HFFc6 (cell line): ENCODE measurements around the gene SFTA2. TPM values are rescaled to one million over a fixed set of nuclear protein-coding genes. Genes with fewer than 3 reads are reported as not detected.
"Not testable (repeated sequence)": the region's sequence is repeated elsewhere in the genome, so short reads cannot be mapped to it uniquely, and the experiment has no call there.

Experiments used
- DNase-seq: peaks from one replicate; pipeline ENCODE4 v3.0.0-alpha.2; 2018
- H3K27ac Mint-ChIP-seq: 2 replicates; pipeline ENCODE4 v1.8.0; 2020; ENCODE audit warnings: mild to moderate bottlenecking, mixed read lengths
- H3K27me3 Mint-ChIP-seq: 2 replicates; pipeline ENCODE4 v1.8.0; 2021; ENCODE audit warnings: mild to moderate bottlenecking, moderate library complexity, mixed read lengths; ENCODE audit not compliant: insufficient read depth
- H3K36me3 Mint-ChIP-seq: 2 replicates; pipeline ENCODE4 v1.8.0; 2021; ENCODE audit warnings: low read depth, mixed read lengths
- H3K4me1 Mint-ChIP-seq: 2 replicates; pipeline ENCODE4 v1.8.0; 2020; ENCODE audit warnings: low read depth, mixed read lengths
- H3K4me3 Mint-ChIP-seq: 2 replicates; pipeline ENCODE4 v1.8.0; 2020; ENCODE audit warnings: mild to moderate bottlenecking, moderate library complexity, mixed read lengths
- H3K9me3 Mint-ChIP-seq: 2 replicates; pipeline ENCODE4 v1.8.0; 2020; ENCODE audit warnings: mild to moderate bottlenecking, mixed read lengths
- CTCF ChIP-seq: fragments of 200-600 bp; sonication (generic); IDR thresholded peaks from 2 replicates; pipeline ENCODE4 v1.5.0; 2021; ENCODE audit warnings: antibody characterized with exemption, mild to moderate bottlenecking
- total RNA-seq, 6 experiments: library from RNA; stranded (reverse); fragmentation: NEBNext Ultra II Directional; extraction: Animal tissue kit (Norgen Biotek cat#: 25700); gene quantifications; 2 replicates in 1 of 6; 3 replicates in 5 of 6; pipeline ENCODE4 v1.2.3, GENCODE V29; 2021

Gene SFTA2
- total RNA-seq, 6 experiments from 2014 or later, result not detected

GRCh38 chr6:30915591-30915946, 16.4 kb downstream of the SFTA2 start:
- peaks cover 27% of the 10 kb centered on the region for H3K4me1 Mint-ChIP-seq
- H3K9me3 Mint-ChIP-seq, result no peaks in the 10 kb centered on the region
- peak; percentile 55 for DNase-seq
- TF ChIP-seq CTCF, result peak; percentile 80
- H3K4me3 Mint-ChIP-seq, result peak overlapping the region; percentile 12; the same call in 1 of the 2 replicates
- no peaks in the 10 kb centered on the region for H3K27me3 Mint-ChIP-seq
- H3K36me3 Mint-ChIP-seq, result peaks cover 11% of the 10 kb centered on the region
- peak overlapping the region; percentile 88; the same call in 1 of the 2 replicates for H3K27ac Mint-ChIP-seq

GRCh38 chr6:30914854-30915590, 16.9 kb downstream of the SFTA2 start:
- peak overlapping the region; percentile 88 for H3K27ac Mint-ChIP-seq
- H3K36me3 Mint-ChIP-seq, result peaks cover 11% of the 10 kb centered on the region
- no peak for DNase-seq
- H3K27me3 Mint-ChIP-seq, result no peaks in the 10 kb centered on the region
- no peak for TF ChIP-seq CTCF
- no peaks in the 10 kb centered on the region for H3K9me3 Mint-ChIP-seq
- peaks cover 27% of the 10 kb centered on the region for H3K4me1 Mint-ChIP-seq
- peak overlapping the region; percentile 87 for H3K4me3 Mint-ChIP-seq

GRCh38 chr6:30914076-30914853, 17.7 kb downstream of the SFTA2 start, which contains the start of gene VARS2:
TSS of gene VARS2 (plus strand) at chr6:30914238. CDS start at chr6:30914837, 599 bp downstream.
- no peaks in the 10 kb centered on the region for H3K9me3 Mint-ChIP-seq
- peak within 1 kb of the TSS; percentile 87 for H3K4me3 Mint-ChIP-seq
- peak; percentile 85 for DNase-seq
- H3K36me3 Mint-ChIP-seq, result peaks cover 11% of the 10 kb centered on the region
- peaks cover 28% of the 10 kb centered on the region for H3K4me1 Mint-ChIP-seq
- H3K27me3 Mint-ChIP-seq, result no peaks in the 10 kb centered on the region
- TF ChIP-seq CTCF, result peak; percentile 70
- peak within 1 kb of the TSS; percentile 88 for H3K27ac Mint-ChIP-seq

- peaks cover 11% of the 10 kb centered on the region for H3K36me3 Mint-ChIP-seq
- no peaks in the 10 kb centered on the region for H3K27me3 Mint-ChIP-seq
- peaks cover 33% of the 10 kb centered on the region for H3K4me1 Mint-ChIP-seq
- no peak for TF ChIP-seq CTCF
- H3K27ac Mint-ChIP-seq, result peak overlapping the region; percentile 88
- H3K9me3 Mint-ChIP-seq, result no peaks in the 10 kb centered on the region
- DNase-seq, result no peak
- H3K4me3 Mint-ChIP-seq, result peak overlapping the region; percentile 87
Measured at GRCh38 chr6:30913721-30914075, 18.3 kb downstream of the SFTA2 start.

GRCh38 chr6:30912746-30913520, 19.0 kb downstream of the SFTA2 start:
- Mint-ChIP-seq H3K27ac (peak overlapping the region; percentile 88; the same call in 1 of the 2 replicates), H3K27me3 (no peaks in the 10 kb centered on the region), H3K36me3 (peaks cover 11% of the 10 kb centered on the region), H3K4me3 (peak overlapping the region; percentile 87), H3K4me1 (peaks cover 38% of the 10 kb centered on the region), H3K9me3 (no peaks in the 10 kb centered on the region)
- no peak for TF ChIP-seq CTCF
- no peak for DNase-seq

GRCh38 chr6:30910473-30910872, 21.5 kb downstream of the SFTA2 start:
- not testable (repeated sequence) for DNase-seq, H3K27ac Mint-ChIP-seq, H3K36me3 Mint-ChIP-seq, H3K27me3 Mint-ChIP-seq, H3K9me3 Mint-ChIP-seq, H3K4me3 Mint-ChIP-seq
- peaks cover 33% of the 10 kb centered on the region for H3K4me1 Mint-ChIP-seq
